Activated T-cell treated with anti-CD3 and anti-CD28 coated beads, Interleukin-2, amount 50 U/mL, for 72 hours (primary cell): ENCODE measurements around the gene PAK1IP1. TPM values are rescaled to one million over a fixed set of nuclear protein-coding genes. Genes with fewer than 3 reads are reported as not detected.

Source experiments
- total RNA-seq, 2 donors: library from RNA; stranded (reverse); gene quantifications; one replicate each; pipeline ENCODE4 v1.2.3, GENCODE V29; 2022

Gene PAK1IP1
- total RNA-seq, 2 donors from 2014 or later, result 21.1 to 21.7 TPM

Other genes with a start within 250 kb of the PAK1IP1 start
- 1 to 10 TPM; 1.8 to 3.1 TPM for gene GCNT2, start 173.6 kb upstream of the PAK1IP1 start, total RNA-seq
- gene C6orf52, start 356 bp upstream of the PAK1IP1 start, total RNA-seq, result 1 to 10 TPM; 2.7 to 4.4 TPM
- 10 to 100 TPM; 74.9 to 76.6 TPM for gene TMEM14C, start 28.1 kb downstream of the PAK1IP1 start, total RNA-seq
- gene TMEM14B, start 52.8 kb downstream of the PAK1IP1 start, total RNA-seq, result 10 to 100 TPM; 77.4 to 78.3 TPM
- under 1 TPM; 0.48 to 0.90 TPM for gene MAK, start 143.6 kb downstream of the PAK1IP1 start, total RNA-seq
- not detected for gene GCM2, start 187.1 kb downstream of the PAK1IP1 start, total RNA-seq
- gene SYCP2L, start 192.1 kb downstream of the PAK1IP1 start, total RNA-seq, result under 1 TPM in 1 of 2 donors, not detected in 1; 0.14 TPM